Astrocyte (in vitro differentiated cells and primary cell): ENCODE results near the gene CELSR2. TPM values are rescaled to one million over a fixed set of nuclear protein-coding genes. Genes with fewer than 3 reads are reported as not detected.

ENCODE experiments used
- DNase-seq: peaks from one replicate; pipeline ENCODE4 v3.0.0-alpha.2; 2010; ENCODE audit warnings: low read depth
- FAIRE-seq: peaks from 2 replicates; lab custom pipeline; 2011; peaks lifted over from hg19 to GRCh38; lab: Jason Lieb, UNC
- H2AFZ ChIP-seq: 2 replicates; pipeline ENCODE4 v1.6.0; 2012; ENCODE audit warnings: low read depth, low read length, inconsistent platforms
- H3K27ac ChIP-seq: 2 replicates; pipeline ENCODE4 v1.5.1; 2011; ENCODE audit warnings: low read depth, low read length, inconsistent platforms
- H3K27me3 ChIP-seq: 2 replicates; pipeline ENCODE4 v1.6.0; 2011; ENCODE audit warnings: low read length, inconsistent platforms; ENCODE audit not compliant: insufficient read depth
- H3K36me3 ChIP-seq: 2 replicates; pipeline ENCODE4 v1.5.1; 2011; ENCODE audit warnings: low read length, inconsistent platforms; ENCODE audit not compliant: insufficient read depth
- H3K4me1 ChIP-seq: 2 replicates; pipeline ENCODE4 v1.5.1; 2011; ENCODE audit warnings: low read length, inconsistent platforms; ENCODE audit not compliant: insufficient read depth
- H3K4me2 ChIP-seq: 2 replicates; pipeline ENCODE4 v1.6.0; 2012; ENCODE audit warnings: low read length, inconsistent platforms
- H3K4me3 ChIP-seq: 2 replicates; pipeline ENCODE4 v1.5.1; 2011; ENCODE audit warnings: low read depth, mild to moderate bottlenecking, low read length, inconsistent platforms; ENCODE audit not compliant: insufficient read depth
- H3K79me2 ChIP-seq: 2 replicates; pipeline ENCODE4 v1.6.0; 2012; ENCODE audit warnings: mild to moderate bottlenecking, low read length, inconsistent platforms; ENCODE audit not compliant: insufficient read depth
- H3K9ac ChIP-seq: 2 replicates; pipeline ENCODE4 v1.6.0; 2012; ENCODE audit warnings: mild to moderate bottlenecking, low read length, inconsistent platforms
- H3K9me3 ChIP-seq: 2 replicates; pipeline ENCODE4 v1.5.1; 2012; ENCODE audit warnings: low read depth, mild to moderate bottlenecking, low read length, inconsistent platforms; ENCODE audit not compliant: insufficient read depth
- H4K20me1 ChIP-seq: 2 replicates; pipeline ENCODE4 v1.6.0; 2012; ENCODE audit warnings: low read length, inconsistent platforms; ENCODE audit not compliant: insufficient read depth
- H3K27ac Mint-ChIP-seq: one replicate; pipeline ENCODE4 v1.8.0; 2021; ENCODE audit warnings: mild to moderate bottlenecking, mixed read lengths; ENCODE audit not compliant: unreplicated experiment
- H3K27me3 Mint-ChIP-seq: one replicate; pipeline ENCODE4 v1.8.0; 2021; ENCODE audit warnings: low read depth, mixed read lengths; ENCODE audit not compliant: unreplicated experiment
- H3K36me3 Mint-ChIP-seq: one replicate; pipeline ENCODE4 v1.8.0; 2021; ENCODE audit warnings: low read depth, mixed read lengths; ENCODE audit not compliant: unreplicated experiment
- H3K4me1 Mint-ChIP-seq: one replicate; pipeline ENCODE4 v1.8.0; 2021; ENCODE audit warnings: low read depth, mixed read lengths; ENCODE audit not compliant: unreplicated experiment
- H3K4me3 Mint-ChIP-seq: one replicate; pipeline ENCODE4 v1.8.0; 2021; ENCODE audit warnings: mild to moderate bottlenecking, moderate library complexity, mixed read lengths; ENCODE audit not compliant: unreplicated experiment
- H3K9me3 Mint-ChIP-seq: one replicate; pipeline ENCODE4 v1.8.0; 2021; ENCODE audit warnings: mild to moderate bottlenecking, mixed read lengths; ENCODE audit not compliant: unreplicated experiment
- CTCF ChIP-seq: IDR thresholded peaks from 2 replicates; pipeline ENCODE4 v1.5.1; 2011; ENCODE audit warnings: low read depth, mild to moderate bottlenecking, inconsistent platforms, low read length, moderate library complexity; ENCODE audit not compliant: insufficient read depth
- EZH2 ChIP-seq: IDR thresholded peaks from 2 replicates; pipeline ENCODE4 v1.6.1; 2012; ENCODE audit warnings: mild to moderate bottlenecking, low read length, inconsistent platforms; ENCODE audit not compliant: insufficient read depth
- total RNA-seq: library from RNA; stranded (reverse); gene quantifications from 2 replicates; pipeline ENCODE4 v1.2.1, GENCODE V29; 2021

The CELSR2 gene
- total RNA-seq, 1 donor from 2014 or later: 10.0 TPM

- DNase-seq: no peak
- H3K36me3 Mint-ChIP-seq: peaks cover 33% of the 10 kb centered on the region
- peaks cover 19% of the 10 kb centered on the region for H3K4me1 ChIP-seq
- H3K27me3 Mint-ChIP-seq: no peaks in the 10 kb centered on the region
- no peaks in the 10 kb centered on the region for H3K9me3 Mint-ChIP-seq
- no peak overlapping the region for H3K9ac ChIP-seq
- H3K79me2 ChIP-seq: peaks cover 86% of the 10 kb centered on the region
- no peak overlapping the region for H3K4me2 ChIP-seq
- H2AFZ ChIP-seq: no peak overlapping the region
- no peak overlapping the region for H3K4me3 Mint-ChIP-seq
- no peak overlapping the region for H3K27ac ChIP-seq
- peaks cover 30% of the 10 kb centered on the region for H3K4me1 Mint-ChIP-seq
- H3K27me3 ChIP-seq: no peaks in the 10 kb centered on the region
- peaks cover 78% of the 10 kb centered on the region for H4K20me1 ChIP-seq
- TF ChIP-seq EZH2: no peak
- TF ChIP-seq CTCF: no peak
- H3K36me3 ChIP-seq: peaks cover 31% of the 10 kb centered on the region
- FAIRE-seq: no peak
- no peaks in the 10 kb centered on the region for H3K9me3 ChIP-seq
- H3K27ac Mint-ChIP-seq: no peak overlapping the region
- no peak overlapping the region for H3K4me3 ChIP-seq
Observed at GRCh38 chr1:109225308-109225707, 24.0 kb upstream of the CELSR2 start.

- Histone ChIP-seq H2AFZ (no peak overlapping the region), H3K27ac (no peak overlapping the region), H3K4me3 (no peak overlapping the region), H3K9ac (no peak overlapping the region), H3K27me3 (no peaks in the 10 kb centered on the region), H3K4me2 (peak overlapping the region; percentile 27), H3K9me3 (no peaks in the 10 kb centered on the region), H3K36me3 (peaks cover 34% of the 10 kb centered on the region), H4K20me1 (peaks cover 75% of the 10 kb centered on the region), H3K79me2 (peaks cover 80% of the 10 kb centered on the region), H3K4me1 (peaks cover 19% of the 10 kb centered on the region)
- Mint-ChIP-seq H3K27ac (peak overlapping the region; percentile 62), H3K36me3 (peaks cover 31% of the 10 kb centered on the region), H3K4me1 (peaks cover 27% of the 10 kb centered on the region), H3K9me3 (no peaks in the 10 kb centered on the region), H3K27me3 (no peaks in the 10 kb centered on the region), H3K4me3 (no peak overlapping the region)
- FAIRE-seq (no peak), DNase-seq (no peak)
- TF ChIP-seq EZH2 (no peak), CTCF (no peak)
Observed at GRCh38 chr1:109225711-109226445, 23.5 kb upstream of the CELSR2 start.

- no peak overlapping the region for H3K9ac ChIP-seq
- Mint-ChIP-seq H3K9me3 (no peaks in the 10 kb centered on the region), H3K27me3 (no peaks in the 10 kb centered on the region), H3K4me1 (peaks cover 26% of the 10 kb centered on the region), H3K27ac (peak overlapping the region; percentile 69), H3K4me3 (no peak overlapping the region), H3K36me3 (peaks cover 29% of the 10 kb centered on the region)
- H3K4me2 ChIP-seq: peak overlapping the region; percentile 21
- FAIRE-seq (no peak), DNase-seq (peak; percentile 63)
- no peak overlapping the region for H2AFZ ChIP-seq
- H4K20me1 ChIP-seq: peaks cover 62% of the 10 kb centered on the region
- H3K9me3 ChIP-seq: no peaks in the 10 kb centered on the region
- H3K4me3 ChIP-seq: no peak overlapping the region
- peaks cover 58% of the 10 kb centered on the region for H3K79me2 ChIP-seq
- H3K36me3 ChIP-seq: peaks cover 49% of the 10 kb centered on the region
- peaks cover 19% of the 10 kb centered on the region for H3K4me1 ChIP-seq
- H3K27me3 ChIP-seq: no peaks in the 10 kb centered on the region
- no peak overlapping the region for H3K27ac ChIP-seq
- TF ChIP-seq EZH2 (no peak), CTCF (no peak)
Observed at GRCh38 chr1:109228167-109228566, 21.2 kb upstream of the CELSR2 start.
